ENCODE measurements around the gene ESRP2.
A peak's percentile ranks its signal among the peaks of the same experiment; 100 is the strongest.

Gene ESRP2

GRCh38 chr16:68263559-68264127 lies 27.7 kb upstream of the ESRP2 start:
- no peak for DNase-seq

GRCh38 chr16:68259007-68259825 lies 23.3 kb upstream of the ESRP2 start:
- DNase-seq, result no peak

DNA sequence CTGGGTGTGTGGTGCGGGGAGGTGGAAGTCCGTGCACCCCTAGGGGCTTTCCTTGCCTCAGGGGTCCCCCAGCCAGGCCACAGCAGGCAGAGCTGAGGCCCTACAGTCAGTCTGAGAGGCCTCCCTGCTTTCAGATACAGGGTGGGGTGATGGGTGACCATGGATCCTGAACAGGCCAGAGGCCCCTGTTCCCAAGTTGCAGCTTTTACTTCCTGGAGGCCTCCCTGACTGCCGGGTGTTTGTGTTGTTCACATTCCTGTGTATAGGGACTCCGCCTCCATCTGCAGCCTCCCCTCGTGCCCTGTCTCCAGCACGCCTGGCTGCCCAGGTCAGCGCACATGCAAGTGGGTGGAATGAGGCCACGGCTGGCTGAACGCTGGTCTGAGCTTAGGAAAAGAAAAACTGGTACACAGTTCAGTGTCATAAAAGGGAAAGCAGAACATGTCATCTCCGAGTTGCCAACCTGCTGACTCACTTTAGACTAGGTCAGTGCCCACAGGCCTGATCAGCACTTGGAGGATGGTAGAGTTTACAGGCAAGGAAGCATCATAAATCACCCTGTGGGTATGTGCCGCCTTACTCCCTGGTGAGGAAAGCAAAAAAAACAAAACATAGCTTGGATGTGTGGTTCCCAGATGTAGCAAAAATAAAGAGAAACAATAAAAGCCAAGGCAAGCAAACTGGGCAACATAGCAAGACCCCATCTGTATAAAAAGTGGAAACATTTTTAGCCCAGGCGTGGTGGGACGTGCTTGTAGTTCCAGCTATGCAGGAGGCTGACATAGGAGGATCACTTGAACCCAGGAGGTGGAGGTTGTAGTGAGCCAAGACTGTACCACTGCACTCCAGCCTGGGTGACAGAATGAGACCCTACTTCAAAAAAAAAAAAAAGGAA lies 22.2 kb upstream of the ESRP2 start:
- DNase-seq, result peak; percentile 77

DNA sequence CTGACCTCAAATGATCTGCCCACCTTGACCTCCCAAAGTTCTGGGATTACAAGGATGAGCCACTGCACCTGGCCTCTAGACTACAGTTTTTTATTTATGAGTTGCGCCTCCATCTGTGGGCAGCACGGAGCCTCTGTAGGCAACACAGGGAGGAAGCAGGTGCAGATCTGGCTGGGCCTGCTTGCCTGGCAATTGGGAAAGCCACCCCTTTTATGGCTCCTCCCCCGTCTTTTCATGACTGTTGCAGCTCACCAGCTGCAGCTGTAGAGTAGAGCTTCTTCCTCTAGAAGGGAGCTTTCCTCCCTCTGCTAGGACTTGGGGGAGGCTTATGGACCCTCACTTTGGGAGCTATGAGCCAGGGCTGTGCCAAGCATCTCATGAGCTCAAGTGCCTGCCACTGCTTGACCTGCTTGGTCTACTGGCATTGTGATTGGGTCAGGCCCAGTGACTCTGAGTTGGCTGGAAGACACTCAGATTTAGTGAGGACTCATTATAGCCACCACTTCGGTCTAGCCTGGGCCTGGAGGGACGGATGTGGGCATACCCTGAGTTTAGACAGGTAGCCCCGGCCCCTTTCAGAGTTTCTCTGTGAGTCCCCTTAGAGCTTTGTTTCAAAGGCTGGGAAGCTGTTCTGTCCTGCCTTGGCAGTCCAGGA lies 21.5 kb upstream of the ESRP2 start:
- DNase-seq, result no peak

DNA sequence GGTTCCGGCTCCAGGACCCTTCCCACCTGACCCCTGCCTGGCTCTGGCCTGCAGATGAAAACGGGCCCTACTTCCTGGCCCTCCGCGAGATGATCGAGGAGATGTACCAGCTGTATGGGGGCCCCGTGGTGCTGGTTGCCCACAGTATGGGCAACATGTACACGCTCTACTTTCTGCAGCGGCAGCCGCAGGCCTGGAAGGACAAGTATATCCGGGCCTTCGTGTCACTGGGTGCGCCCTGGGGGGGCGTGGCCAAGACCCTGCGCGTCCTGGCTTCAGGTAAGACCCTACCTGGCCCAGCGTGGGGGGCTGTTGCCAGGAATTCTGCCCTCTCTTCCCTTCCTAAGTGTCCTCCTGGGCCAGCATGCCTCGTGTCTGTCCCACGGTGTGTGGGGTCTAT lies 19.8 kb upstream of the ESRP2 start:
- no peak for DNase-seq

DNA sequence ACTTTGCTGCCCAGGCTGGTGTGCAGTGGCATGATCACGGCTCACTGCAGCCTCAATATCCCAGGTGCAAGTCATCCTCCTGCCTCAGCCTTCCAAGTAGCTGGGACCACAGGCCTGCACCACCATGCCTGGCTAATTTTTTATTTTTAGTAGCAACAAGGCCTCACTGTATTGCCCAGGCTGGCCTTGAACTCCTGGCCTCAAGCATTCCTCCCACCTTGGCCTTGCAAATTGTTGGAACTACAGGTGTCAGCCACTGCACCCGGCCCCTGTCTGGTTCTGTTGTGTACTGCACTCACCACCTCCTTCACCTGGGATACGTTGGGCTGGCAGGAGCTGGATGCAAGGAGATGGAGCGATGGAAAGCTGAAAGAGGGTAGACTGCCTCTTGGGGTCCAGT lies 17.8 kb upstream of the ESRP2 start:
- DNase-seq, result no peak

DNA sequence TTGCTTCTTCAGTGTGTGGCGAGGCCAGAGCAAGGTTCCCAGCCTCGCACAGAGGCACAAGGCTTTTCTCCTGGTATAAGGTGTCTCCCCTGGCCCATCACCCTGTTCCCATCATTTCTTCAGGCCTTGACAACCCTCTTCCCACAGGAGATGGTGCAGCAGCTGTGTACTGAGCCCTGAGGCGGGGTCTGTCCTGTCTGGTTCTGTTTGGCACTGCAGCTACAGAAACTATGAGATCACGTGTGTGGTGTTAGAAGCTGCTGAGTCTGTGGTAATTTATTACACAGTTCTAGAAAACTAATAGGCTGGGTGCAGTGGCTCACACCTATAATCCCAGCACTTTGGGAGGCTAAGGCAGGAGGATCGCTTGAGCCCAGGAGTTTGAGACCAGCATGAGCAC lies 16.5 kb upstream of the ESRP2 start:
- DNase-seq, result no peak

- DNase-seq, result no peak
These were observed 15.9 kb upstream of the ESRP2 start for GRCh38 chr16:68251832-68252231.

DNA sequence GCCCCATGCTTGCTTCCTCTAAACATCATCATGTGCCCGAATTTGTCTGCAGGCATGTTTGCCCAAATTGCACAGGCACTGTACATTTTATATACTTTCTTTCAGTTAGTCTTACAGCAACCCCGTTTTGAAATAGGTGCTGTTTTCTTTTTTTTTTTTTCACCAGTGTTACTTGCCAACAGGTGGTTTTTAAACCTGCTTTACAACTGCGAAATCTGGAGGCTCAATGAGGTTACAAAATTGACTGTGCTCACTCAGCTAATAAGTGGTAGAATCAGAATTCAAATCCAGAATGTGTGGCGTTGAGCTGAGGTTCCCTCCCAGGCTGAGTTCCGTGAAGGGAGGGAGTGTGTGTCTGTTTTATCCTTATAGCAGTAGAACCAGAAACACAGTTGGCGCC lies 15.0 kb upstream of the ESRP2 start:
- DNase-seq, result no peak

GRCh38 chr16:68249371-68249770 lies 13.4 kb upstream of the ESRP2 start:
- no peak for DNase-seq

- DNase-seq, result no peak
These were observed 12.0 kb upstream of the ESRP2 start for GRCh38 chr16:68247932-68248331.

DNA sequence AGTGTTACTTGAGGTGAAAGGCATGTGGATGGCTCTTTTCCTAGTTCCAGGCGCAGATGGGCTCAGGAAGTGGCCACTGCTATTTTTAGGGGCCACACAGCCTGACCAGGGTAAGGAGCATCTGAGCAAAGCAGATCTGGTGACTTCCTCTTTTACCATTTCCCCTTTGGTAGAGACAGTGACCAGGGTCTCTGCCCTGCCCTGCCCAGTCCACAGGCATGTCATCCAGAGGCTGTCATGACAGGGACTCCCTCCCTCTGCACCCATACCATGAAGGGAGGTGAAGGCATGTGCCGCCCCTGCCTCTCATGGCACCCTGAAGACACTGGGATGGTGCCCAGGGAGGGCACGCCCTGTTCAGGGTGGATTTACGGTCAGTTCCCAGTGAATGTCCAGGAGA lies 11.5 kb upstream of the ESRP2 start:
- DNase-seq, result no peak

GRCh38 chr16:68246666-68247065 lies 10.7 kb upstream of the ESRP2 start:
- no peak for DNase-seq

- DNase-seq, result no peak
These were observed 10.2 kb upstream of the ESRP2 start for GRCh38 chr16:68246121-68246520.

GRCh38 chr16:68244903-68245853 lies 9.3 kb upstream of the ESRP2 start, which contains the start of gene PLA2G15:
PLA2G15 (plus strand) TSS chr16:68245373; CDS start chr16:68245427, 54 bp downstream.
- DNase-seq, result peak; percentile 98

- DNase-seq, result no peak
These were observed 8.6 kb upstream of the ESRP2 start for GRCh38 chr16:68244481-68244902.

DNA sequence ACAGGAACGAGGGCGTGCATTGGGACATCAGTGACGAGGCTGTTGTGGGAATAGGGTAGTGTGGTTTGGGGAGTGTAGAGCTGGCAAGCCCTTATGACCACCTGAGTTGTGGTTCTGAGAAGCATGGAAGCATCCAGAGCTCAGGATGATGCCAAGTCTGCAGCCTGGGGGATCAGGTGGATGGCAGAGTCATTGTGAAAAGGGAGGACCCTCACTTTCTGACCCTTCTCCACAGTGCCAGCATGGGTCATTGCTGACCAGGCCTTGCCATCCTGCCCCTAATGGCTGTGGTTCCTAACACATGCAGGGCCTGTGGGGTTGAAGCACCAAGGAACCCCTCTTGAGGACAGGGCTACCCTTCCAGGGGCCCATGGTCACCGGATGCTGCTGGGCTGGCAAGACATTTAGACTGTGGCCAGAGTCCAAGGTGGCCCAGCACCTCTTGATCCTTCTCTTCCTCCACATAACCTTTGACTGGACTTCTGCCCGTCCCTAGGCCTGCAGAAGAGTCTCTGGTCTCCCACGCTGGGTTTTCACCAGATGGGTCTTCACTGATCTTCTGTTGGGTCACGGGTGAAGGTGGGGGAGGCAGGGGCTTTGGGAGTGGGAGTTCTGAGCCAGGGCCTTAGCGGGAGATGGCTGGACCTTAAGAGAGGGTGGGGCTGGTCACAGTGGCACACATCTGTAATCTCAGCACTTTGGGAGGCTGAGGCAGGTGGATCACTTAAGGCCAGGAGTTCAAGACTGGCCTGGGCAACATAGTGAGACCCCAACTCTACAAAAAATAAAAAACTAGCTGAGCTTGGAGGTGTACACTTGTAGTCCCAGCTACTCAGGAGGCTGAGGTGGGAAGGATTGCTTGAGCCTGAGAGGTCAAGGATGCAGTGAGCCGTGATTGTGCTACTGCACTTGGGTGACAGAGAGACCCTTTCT lies 7.3 kb upstream of the ESRP2 start:
- DNase-seq, result no peak

GRCh38 chr16:68242085-68242484 lies 6.2 kb upstream of the ESRP2 start:
- no peak for DNase-seq

DNA sequence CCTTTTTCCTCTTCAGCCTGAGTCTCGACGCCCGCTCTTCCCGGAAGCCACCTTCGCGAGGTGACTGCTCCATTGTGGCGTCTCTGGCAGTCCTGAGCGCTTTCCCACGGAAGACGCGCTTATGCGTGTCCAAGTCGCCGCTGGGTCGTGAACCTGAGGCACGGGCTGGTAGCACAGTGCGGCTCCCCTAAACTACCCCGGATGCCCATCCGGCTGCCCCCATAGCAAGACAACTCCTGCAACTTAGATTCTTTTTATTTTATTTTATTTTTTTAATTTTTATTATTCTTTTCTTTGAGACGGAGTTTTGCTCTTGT lies 2.1 kb upstream of the ESRP2 start:
- DNase-seq, result no peak

DNA sequence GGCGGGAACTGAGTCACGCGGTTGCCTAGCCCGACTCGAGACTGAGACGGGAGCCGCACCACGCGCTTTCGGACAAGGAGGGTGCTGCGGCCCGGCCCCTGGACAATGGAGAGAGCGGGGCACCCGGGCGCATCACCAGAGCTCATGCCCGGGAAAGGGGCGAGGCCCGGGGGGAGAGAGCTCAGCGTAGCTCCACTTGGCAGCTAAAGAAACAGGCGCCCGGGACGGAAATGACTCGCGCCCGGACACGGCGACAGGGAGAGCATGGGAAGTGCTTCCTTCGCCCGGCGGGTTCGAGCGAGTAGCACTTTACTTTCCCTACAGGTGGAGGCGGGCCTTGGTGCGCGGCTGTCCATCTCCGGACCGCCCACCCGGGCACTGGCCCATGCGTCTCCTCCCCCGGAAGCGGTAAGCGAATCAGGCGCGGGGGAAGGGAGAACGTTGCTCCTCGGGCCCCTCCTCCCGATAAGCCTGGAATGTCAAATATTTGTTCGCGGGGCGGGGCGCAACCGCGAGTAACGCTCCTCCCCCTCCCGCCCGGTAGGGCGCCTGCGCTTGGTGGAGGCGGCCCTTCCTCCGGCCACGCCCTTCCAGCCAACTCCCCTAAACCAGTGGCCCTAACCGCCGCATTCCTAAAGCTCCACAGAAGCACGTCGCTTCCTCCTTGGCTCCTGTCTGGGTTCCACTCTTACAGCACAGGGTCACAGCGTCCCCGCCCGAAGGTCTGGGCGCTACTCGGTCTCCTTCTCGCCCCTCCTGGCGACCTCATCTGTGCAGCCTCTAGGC lies 1.5 kb upstream of the ESRP2 start:
- DNase-seq, result peak; percentile 100

Measured in islet precursor cell (in vitro differentiated cells).